ENCODE data around the gene RNF25. TPM values are rescaled to one million over a fixed set of nuclear protein-coding genes. Genes with fewer than 3 reads are reported as not detected.

The RNF25 gene, protein sequence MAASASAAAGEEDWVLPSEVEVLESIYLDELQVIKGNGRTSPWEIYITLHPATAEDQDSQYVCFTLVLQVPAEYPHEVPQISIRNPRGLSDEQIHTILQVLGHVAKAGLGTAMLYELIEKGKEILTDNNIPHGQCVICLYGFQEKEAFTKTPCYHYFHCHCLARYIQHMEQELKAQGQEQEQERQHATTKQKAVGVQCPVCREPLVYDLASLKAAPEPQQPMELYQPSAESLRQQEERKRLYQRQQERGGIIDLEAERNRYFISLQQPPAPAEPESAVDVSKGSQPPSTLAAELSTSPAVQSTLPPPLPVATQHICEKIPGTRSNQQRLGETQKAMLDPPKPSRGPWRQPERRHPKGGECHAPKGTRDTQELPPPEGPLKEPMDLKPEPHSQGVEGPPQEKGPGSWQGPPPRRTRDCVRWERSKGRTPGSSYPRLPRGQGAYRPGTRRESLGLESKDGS
- 10 to 100 TPM in 3 of 4 donors, 1 to 10 TPM in 1; 9.5 to 23.7 (median 18.6) TPM for total RNA-seq

- Histone ChIP-seq H3K4me3 (peak within 1 kb of the TSS; percentile 50 to 95 (median 72)), H3K9me3 (no peaks in the 10 kb centered on the region), H3K4me1 (peaks cover 0 to 17% (median 3%) of the 10 kb centered on the region in 4 donors), H3K27ac (peak within 1 kb of the TSS; percentile 50 to 83 (median 72)), H3K36me3 (peaks cover 0 to 24% (median 0%) of the 10 kb centered on the region in 3 donors), H3K27me3 (no peaks in the 10 kb centered on the region)
- DNase-seq: peak; percentile 79 to 90 (median 84)
- TF ChIP-seq CTCF (IDR thresholded peaks at IDR 0.05): no peak
- TF ChIP-seq POLR2A (IDR thresholded peaks at IDR 0.05): peak; percentile 56 to 60
Measured at GRCh38 chr2:218671654-218672566, at the start of gene RNF25, which contains the start of gene STK36. Gene RNF25, minus strand, starts transcription at chr2:218672002. Its CDS starts 32 bp downstream, at chr2:218671970. Gene STK36, plus strand, starts transcription at chr2:218672086. Its CDS starts 744 bp downstream, at chr2:218672830.

DNA sequence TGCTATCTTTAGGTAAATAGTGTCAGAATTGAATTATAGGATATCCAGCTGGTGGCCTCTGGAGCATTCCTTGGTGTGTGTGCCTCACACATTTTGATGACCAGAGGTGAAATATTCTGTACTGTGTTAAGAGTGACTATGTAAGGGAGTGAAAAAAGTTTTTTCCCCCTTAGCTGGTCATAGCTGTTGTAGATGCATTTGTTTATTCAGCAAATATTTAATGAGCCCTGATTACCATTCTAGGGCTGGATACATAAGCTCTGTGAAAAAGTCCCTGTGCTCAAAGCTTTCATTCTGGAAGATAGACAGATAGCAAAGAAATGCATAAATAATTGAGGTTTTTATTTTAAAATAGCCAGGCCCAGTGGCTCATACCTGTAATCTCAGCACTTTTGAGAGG, 49.7 kb upstream of the RNF25 start:
- no peak overlapping the region for H3K27ac ChIP-seq
- H3K4me1 ChIP-seq: peaks cover 0 to 3% (median 0%) of the 10 kb centered on the region in 4 donors
- no peak for DNase-seq
- TF ChIP-seq POLR2A (IDR thresholded peaks at IDR 0.05) (no peak), CTCF (IDR thresholded peaks at IDR 0.05) (no peak)
- no peaks in the 10 kb centered on the region for H3K36me3 ChIP-seq
- no peaks in the 10 kb centered on the region for H3K27me3 ChIP-seq
- H3K4me3 ChIP-seq: no peak overlapping the region
- H3K9me3 ChIP-seq: peaks cover 0 to 5% (median 1%) of the 10 kb centered on the region in 4 donors

DNA sequence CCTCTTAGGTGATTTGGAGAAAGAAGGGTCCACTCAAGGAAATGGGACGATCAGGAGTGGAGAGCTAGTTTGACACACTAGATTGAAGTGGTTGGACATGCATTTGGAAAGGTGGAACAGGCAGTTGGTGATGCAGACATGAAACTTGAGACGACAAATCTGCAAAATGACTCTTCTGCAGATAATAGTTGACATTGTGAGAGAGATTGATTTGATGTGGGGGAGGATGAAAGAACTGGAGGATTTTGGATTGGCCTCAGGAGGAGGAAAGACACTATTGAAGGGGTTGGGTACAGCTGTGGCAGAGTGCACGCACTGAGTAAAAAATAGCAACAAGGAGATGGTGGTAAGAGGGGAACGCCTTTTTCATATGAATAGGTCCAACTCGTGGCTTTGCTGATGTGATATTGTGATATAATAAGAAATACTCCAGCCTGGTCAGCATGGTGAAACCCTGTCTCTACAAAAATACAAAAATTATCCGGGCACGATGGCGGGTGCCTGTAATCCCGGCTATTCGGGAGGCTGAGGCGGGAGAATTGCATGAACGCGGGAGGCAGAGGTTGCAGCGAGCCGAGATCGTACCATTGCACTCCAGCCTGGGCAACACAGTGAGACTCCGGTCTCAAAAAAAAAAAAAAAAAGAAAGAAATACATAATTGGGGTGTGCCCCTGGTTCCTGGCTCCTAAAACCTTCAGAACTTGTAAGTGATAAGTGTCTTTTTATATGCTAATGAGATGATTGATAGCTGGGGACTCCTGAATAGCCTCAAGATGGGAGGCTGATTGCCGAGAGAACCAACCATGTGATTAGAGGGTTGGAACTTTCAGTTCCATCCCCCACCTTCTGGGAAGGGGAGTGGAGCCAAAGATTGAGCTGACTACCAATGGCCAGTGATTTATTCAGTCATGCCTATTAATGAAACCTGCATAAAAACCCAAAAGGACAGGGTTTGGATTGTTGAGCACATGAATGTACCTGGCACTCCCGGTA, 48.5 kb upstream of the RNF25 start:
- Histone ChIP-seq H3K9me3 (no peaks in the 10 kb centered on the region), H3K27ac (no peak overlapping the region), H3K36me3 (no peaks in the 10 kb centered on the region), H3K27me3 (no peaks in the 10 kb centered on the region), H3K4me1 (peaks cover 0 to 3% (median 0%) of the 10 kb centered on the region in 4 donors), H3K4me3 (no peak overlapping the region)
- no peak for TF ChIP-seq CTCF (IDR thresholded peaks at IDR 0.05)
- no peak for DNase-seq

GRCh38 chr2:218719457-218719856, 47.7 kb upstream of the RNF25 start:
- no peak for TF ChIP-seq CTCF (IDR thresholded peaks at IDR 0.05)
- TF ChIP-seq POLR2A (IDR thresholded peaks at IDR 0.05): no peak
- Histone ChIP-seq H3K4me1 (peaks cover 0 to 3% (median 0%) of the 10 kb centered on the region in 4 donors), H3K27ac (no peak overlapping the region), H3K27me3 (no peaks in the 10 kb centered on the region), H3K4me3 (no peak overlapping the region), H3K36me3 (no peaks in the 10 kb centered on the region), H3K9me3 (no peaks in the 10 kb centered on the region)
- DNase-seq: no peak
